ENCODE measurements around the gene KRT6A.

DNA sequence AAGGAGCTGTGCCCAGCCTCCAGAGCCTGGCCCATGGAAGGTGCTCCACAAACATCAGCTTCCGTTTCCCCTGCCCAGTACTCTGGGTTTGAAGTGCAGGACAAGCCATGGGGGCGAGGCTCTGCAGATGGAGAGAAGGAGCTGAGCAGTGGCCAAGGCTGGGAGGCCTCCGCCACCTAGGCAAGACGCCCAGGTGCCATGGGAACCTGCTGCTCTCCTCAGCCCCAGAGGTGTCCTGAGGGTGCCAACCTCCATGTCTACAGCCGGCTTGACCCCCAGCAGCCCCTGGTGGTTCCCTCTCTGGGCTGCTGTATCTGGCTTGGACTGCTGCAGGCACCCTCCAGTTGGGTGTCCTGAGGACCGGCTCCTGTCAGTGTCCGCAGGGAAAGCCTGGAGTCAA lies 47.5 kb upstream of the KRT6A start:
- TF ChIP-seq POLR2A (IDR thresholded peaks at IDR 0.05; ENCODE audit: low read length) (no peak), ZFP36 (IDR thresholded peaks at IDR 0.05; ENCODE audit: borderline replicate concordance, partially characterized antibody) (no peak), CBX8 (IDR thresholded peaks at IDR 0.05) (no peak), CHD2 (IDR thresholded peaks at IDR 0.05; ENCODE audit: low read length, partially characterized antibody) (no peak), NFE2L2 (conservative IDR thresholded peaks at IDR 0.05; ENCODE audit: low read length) (no peak), BHLHE40 (IDR thresholded peaks at IDR 0.05; ENCODE audit: low read depth, low read length) (no peak)
- TF ChIP-seq, protein P1, sequence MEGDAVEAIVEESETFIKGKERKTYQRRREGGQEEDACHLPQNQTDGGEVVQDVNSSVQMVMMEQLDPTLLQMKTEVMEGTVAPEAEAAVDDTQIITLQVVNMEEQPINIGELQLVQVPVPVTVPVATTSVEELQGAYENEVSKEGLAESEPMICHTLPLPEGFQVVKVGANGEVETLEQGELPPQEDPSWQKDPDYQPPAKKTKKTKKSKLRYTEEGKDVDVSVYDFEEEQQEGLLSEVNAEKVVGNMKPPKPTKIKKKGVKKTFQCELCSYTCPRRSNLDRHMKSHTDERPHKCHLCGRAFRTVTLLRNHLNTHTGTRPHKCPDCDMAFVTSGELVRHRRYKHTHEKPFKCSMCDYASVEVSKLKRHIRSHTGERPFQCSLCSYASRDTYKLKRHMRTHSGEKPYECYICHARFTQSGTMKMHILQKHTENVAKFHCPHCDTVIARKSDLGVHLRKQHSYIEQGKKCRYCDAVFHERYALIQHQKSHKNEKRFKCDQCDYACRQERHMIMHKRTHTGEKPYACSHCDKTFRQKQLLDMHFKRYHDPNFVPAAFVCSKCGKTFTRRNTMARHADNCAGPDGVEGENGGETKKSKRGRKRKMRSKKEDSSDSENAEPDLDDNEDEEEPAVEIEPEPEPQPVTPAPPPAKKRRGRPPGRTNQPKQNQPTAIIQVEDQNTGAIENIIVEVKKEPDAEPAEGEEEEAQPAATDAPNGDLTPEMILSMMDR (IDR thresholded peaks at IDR 0.05): no peak
- TF ChIP-seq, protein P2, sequence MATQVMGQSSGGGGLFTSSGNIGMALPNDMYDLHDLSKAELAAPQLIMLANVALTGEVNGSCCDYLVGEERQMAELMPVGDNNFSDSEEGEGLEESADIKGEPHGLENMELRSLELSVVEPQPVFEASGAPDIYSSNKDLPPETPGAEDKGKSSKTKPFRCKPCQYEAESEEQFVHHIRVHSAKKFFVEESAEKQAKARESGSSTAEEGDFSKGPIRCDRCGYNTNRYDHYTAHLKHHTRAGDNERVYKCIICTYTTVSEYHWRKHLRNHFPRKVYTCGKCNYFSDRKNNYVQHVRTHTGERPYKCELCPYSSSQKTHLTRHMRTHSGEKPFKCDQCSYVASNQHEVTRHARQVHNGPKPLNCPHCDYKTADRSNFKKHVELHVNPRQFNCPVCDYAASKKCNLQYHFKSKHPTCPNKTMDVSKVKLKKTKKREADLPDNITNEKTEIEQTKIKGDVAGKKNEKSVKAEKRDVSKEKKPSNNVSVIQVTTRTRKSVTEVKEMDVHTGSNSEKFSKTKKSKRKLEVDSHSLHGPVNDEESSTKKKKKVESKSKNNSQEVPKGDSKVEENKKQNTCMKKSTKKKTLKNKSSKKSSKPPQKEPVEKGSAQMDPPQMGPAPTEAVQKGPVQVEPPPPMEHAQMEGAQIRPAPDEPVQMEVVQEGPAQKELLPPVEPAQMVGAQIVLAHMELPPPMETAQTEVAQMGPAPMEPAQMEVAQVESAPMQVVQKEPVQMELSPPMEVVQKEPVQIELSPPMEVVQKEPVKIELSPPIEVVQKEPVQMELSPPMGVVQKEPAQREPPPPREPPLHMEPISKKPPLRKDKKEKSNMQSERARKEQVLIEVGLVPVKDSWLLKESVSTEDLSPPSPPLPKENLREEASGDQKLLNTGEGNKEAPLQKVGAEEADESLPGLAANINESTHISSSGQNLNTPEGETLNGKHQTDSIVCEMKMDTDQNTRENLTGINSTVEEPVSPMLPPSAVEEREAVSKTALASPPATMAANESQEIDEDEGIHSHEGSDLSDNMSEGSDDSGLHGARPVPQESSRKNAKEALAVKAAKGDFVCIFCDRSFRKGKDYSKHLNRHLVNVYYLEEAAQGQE (IDR thresholded peaks at IDR 0.05): no peak
- TF ChIP-seq, protein P3, sequence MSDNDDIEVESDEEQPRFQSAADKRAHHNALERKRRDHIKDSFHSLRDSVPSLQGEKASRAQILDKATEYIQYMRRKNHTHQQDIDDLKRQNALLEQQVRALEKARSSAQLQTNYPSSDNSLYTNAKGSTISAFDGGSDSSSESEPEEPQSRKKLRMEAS (IDR thresholded peaks at IDR 0.05): no peak
